OCI-LY7 (cell line): Measurements from ENCODE around the gene NRP1.

Experiments
- CTCF ChIP-seq: fragments of 200-600 bp; sonication (generic); conservative IDR thresholded peaks from 2 replicates; pipeline ENCODE4 v1.5.1; 2014; ENCODE audit warnings: mild to moderate bottlenecking, antibody characterized with exemption, low read length, moderate library complexity, mixed read lengths
- EZH2phosphoT487 ChIP-seq: fragments of 200-600 bp; sonication (generic); IDR thresholded peaks from 2 replicates; pipeline ENCODE4 v1.6.1; 2018; ENCODE audit warnings: low read depth, borderline replicate concordance, mild to moderate bottlenecking, mixed run types, antibody characterized with exemption, low read length, moderate library complexity, mixed read lengths

- TF ChIP-seq CTCF (no peak), EZH2phosphoT487 (no peak)
These were observed 55.2 kb downstream of the NRP1 start for GRCh38 chr10:33279276-33279675.
